Right hindlimb (tissue), 1 donor: ENCODE data around the gene FOXB1.
A peak's percentile ranks its signal among the peaks of the same experiment; 100 is the strongest.

Experiments
- DNase-seq: peaks from one replicate; pipeline ENCODE4 v3.0.0-alpha.2; 2018

Gene FOXB1

DNA sequence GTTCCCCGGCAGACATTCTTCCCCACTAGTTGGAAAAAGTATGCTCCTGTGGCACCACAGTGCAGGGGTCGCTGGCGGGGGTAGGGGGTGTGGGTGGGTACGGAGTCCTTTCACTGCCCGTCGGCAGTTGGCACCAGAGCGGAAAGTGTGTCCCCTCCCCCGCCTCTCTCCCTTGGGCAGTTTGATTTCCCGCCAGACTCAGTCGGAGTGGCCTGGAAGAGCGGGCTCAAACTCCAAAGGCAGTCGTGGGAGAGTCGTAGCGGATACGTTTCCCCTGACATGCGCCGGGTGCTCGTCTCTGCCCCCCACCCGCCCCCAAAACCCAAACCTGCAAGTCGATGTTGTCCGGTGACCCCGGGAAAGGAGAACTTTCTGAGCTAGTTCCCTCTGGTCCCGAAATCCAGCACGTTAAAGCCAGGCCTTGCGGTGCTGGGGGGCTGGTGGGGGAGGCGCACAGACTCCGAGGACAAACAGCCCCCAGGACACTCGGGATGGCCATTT is 4.4 kb upstream of the FOXB1 start:
- peak; percentile 17 for DNase-seq

DNA sequence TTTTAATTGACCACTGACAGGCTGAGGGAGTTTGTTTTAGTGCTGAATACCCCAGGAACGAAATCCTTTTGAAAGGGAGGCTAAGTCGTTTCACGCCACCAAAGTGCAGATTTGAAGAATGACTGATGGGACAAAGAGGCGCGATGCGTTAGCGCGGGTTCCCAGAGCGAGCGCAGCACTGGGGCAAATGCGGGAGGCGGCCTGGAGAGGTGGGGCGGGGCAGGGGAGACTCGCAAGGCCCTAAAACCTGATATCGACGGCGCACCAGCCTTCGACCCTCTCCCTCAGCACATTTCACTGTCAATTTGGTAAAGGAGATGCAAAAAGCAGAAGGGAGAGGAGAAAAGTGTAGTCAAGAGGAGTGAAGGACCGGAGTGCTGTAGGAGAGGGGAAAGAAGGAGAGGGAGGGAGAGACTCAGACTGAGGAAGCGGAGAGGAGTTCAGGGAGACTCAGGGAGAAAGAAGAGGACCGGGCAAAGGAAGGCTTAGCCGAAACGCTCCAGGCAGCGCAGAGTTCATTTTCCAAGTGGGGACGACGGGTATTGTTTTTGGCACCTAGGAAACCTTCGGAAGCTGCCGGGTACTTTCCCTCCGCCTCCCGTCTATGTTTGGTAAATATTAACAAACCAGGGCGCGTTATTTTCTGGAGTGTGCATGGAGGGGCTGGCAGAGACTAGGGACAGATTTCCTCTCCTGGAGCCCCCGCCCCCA is 3.8 kb upstream of the FOXB1 start:
- DNase-seq = no peak

DNA sequence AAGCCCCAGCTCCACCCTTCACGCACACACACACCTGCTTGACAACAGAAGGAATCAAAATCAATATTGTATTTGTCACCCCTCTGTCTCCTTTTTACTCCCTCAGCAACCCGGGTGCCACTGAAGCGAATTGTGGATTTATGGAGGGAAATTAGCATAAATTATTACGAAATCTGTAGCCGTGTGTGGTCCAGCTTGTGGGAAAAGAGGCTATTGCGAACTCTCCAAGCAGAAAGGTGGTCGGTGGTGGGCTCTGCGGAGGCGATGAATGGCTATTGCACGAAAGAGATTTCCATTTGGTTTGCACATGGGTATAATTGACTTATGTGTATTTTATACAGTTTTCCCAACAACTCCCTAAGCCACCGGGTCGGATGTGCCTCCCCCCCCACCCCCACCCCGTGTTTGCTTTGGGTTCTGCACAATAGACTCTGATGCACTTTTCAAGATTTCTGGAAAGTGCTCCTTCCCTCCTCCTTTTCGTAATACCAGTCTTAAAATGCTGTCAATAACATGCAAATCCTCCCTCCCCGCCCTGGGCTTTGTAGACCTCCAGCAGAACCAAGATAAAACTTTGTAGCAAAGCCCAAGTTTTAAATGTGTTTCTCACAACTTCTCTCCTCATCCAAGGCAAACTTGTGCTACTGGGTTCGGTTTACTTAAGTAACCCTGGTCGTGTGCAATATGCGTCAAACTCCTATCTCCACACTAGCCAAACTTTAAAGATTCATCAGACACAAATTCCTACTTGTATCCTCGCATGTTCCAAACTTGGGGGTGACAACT is 3.1 kb upstream of the FOXB1 start:
- no peak for DNase-seq

DNA sequence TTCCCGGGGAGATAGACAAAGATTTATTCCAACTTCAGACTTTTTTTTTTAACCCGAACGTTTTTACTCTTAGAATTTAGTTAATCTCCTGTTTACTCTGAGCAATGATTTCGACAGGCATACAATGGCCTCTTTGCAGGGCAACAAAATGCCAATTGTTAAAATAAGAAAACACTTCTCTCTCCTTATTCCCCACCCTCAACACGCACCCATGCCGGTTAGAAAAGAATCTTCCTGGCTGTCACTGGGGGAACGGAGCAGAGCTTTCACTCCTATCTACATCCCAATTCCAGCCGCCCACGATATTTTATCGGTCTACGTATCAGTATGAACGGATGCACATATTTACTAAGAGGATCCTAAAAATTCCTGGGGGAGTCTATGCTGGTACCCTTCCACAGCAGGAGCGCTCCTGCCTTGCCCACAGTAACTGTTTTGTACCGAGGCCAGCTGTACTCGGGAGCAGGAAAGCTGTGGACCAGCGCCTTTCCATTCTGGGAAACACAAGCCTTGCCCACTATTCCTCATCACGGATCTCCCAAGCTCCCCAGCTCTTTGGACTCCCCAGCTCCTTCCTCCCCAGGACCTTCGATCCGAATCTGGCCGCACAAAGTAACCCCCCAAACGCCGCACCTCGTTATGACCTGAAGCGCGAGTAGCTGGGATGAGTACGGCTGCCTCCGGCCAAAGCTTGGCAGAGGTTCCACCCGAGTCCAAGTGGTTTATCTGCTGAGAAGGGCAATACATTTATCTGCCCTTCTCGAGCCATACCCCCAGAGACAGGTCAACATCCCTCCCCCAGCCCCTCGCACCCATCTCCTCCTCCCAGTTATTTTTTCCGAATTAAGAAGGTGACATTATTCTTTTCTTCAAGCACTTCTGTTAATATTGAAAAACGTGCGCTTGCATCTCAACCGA is 2.2 kb upstream of the FOXB1 start:
- DNase-seq = no peak

DNA sequence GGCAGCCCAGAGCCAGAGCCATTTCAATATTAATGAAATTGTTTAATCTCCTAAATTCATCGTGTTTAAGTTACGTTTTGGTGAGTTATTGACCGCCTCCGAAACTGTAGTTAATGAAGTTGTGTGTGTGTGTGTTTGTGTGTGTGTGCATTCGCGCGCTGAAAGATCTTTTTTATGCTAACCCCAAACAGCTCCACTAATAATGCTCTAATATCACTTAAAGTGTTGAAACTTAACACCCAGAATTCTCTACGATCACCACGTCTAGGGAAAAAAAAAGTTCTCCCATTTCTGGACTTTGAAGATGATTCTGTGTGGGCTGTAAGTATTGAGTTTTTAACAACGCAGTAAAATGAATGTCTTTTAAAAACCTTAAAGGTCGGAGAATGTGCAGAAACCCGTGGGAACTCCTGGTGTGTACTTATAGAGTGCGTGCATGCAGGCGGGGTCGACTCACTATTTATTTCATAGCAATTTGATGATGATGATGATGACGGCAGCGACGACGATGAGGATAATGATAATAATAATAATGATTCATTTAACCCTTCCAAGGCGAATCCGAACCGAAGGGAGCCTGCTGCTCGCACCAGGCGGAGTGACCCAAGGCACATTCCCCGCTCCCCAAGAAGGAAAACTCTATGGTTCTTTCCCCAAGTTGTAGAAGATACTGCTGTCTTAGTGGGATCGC is 1.4 kb upstream of the FOXB1 start:
- no peak for DNase-seq

DNA sequence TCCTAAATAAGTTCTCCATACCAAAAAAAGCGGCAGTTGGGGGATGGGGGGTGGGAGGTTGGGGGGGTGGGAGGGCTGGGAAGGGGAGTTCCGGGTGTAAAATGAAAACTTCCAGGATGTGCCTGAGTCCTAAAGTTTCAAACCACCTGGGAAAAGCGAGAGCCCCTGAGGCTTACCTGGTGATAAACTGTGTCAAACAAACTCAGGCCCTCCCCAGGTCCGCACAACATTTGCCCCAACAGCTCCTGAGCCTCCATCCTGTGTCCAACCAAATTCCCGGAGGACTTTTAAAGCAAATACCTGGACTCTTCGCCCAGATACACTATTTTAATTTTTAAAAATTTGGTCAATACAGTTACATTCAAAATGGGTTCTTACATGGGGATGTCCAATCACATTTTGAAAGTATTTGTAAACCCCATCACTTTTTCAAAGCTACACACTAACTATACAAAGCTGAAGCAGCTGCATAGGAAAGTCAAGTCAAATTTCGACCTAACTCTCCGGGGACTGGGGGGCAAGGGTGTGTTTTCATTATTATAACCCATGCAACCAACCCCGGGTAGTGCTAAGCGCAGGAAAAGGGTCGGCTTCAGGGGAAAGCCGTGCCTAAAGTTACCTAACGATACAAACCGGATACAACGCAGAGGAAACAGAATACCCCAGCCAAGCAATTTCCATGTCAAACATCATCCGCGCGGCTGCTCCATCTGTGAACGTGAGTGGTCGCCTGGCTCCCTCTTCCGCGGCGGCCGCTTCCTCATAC is 685 bp upstream of the FOXB1 start:
- DNase-seq = no peak

DNA sequence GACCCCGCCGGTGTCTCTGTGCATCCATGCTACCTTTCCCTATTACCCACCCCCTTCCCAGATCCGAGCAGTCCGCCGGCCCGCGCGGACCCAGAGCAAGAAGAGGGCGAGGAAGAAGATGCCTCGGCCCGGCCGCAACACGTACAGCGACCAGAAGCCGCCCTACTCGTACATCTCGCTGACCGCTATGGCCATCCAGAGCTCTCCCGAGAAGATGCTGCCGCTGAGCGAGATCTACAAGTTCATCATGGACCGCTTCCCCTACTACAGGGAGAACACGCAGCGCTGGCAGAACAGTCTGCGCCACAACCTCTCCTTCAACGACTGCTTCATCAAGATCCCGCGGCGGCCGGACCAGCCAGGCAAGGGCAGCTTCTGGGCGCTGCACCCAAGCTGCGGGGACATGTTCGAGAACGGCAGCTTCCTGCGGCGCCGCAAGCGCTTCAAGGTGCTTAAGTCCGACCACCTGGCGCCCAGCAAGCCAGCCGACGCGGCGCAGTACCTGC is 788 bp downstream of the FOXB1 start:
- DNase-seq = peak; percentile 30

DNA sequence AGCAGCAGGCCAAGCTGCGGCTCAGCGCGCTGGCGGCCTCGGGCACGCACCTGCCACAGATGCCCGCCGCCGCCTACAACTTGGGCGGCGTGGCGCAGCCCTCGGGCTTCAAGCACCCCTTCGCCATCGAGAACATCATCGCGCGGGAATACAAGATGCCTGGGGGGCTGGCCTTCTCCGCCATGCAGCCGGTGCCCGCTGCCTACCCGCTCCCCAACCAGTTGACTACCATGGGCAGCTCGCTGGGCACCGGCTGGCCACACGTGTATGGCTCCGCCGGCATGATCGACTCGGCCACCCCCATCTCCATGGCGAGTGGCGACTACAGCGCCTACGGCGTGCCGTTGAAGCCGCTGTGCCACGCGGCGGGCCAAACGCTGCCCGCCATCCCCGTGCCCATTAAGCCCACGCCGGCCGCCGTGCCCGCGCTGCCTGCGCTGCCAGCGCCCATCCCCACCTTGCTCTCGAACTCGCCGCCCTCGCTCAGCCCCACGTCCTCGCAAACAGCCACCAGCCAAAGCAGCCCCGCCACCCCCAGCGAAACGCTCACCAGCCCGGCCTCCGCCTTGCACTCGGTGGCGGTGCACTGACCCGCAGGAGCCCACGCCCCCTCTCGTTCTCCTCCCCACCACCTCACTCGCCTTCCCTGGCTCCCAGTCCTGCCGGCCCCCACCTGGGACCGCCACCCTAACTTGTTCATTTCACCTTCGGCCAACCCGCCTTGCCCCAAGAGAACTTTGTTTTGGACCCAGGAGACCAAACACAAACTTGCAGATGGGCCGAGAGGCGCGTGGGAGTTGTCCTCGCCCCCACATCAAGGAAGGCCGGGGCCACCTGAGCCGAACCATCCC is 1.5 kb downstream of the FOXB1 start:
- DNase-seq = no peak

DNA sequence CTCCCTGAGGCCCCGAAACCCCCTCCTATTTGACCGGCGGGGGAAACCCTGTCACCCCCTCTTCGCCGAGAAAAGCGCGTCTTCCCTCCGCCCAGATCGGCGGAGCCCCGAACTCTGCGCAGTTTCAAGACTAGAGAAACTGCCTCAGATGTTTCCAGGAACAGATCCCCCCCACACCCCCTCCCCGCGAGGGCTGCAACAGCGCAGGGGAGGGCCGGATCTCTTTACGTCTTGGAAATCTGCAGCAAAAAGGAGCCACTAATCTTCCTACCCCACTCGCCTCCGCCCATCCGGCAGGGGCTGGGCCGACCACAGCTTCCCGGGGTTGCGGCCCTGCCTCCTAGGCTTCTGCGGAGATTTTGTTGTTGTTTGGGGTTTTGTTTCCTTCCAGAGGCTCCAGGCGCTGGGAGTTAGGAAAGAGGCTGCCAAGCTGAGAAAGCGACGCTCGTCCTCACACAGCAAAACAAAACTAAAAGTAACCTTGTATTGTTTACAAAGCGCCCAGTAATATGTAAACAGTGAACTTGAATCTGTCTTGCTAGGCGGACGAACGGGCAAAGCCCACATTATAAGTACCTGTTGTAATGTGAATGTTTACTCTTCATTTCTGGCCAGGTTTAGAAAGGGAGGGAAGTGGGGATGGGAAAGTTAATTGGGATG is 2.2 kb downstream of the FOXB1 start:
- DNase-seq = peak; percentile 66

DNA sequence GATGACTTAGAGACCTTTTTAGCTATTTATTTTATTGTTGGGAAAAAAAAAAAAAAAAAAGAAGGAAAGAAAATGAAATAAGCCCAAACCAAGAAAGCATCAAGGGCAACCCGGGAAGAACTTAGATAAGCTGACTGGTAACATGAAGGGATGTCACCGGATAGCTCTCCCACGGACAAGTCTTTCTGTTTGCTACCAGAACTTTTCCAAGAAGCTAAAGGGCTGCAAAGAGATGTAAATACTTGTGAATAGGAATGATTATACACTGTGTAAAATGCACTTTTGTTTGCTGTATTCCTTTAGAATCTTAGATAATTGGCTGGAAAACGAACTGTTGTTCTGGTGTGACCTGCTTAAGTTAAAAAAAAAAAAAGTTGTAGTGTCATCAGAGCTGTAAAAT is 2.8 kb downstream of the FOXB1 start:
- DNase-seq = no peak

DNA sequence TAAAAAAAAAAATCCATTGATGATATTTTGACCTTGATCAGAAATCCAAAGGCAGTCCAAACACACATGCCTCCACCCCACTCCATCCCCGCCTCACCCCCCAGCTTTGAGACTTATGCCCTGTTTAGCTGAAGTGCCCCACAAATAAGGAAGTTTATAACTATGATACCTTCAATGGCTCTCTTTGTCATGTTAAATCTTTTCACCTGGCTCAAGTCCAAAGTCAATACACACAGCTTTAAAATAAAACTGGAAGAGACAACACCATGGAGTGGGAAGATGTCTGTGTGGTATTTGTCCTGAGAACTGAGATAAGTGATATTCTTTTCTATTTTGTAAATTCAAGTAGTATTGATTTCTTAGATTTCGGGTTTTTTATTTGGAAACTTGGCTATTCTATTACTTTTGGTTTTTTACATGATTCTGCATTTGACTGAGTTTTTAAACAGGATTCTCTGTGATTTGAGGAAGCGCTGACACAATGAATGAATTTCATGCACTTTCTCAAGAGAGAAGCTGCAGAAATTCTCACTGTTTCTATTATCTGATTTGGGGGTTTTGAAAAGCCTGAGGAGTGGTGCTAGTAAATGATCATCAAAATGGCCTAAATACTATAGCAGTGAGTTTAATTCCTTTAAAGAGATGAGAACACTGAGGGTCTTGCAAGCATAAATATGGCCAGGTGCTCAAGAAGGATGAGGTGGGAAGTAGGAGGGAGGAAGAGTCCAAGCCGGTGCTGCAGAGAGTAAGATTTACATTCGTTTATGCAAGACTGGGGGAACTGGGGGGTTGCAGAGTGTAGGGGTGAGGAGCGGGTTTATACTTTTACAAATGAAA is 5.2 kb downstream of the FOXB1 start:
- DNase-seq = no peak

DNA sequence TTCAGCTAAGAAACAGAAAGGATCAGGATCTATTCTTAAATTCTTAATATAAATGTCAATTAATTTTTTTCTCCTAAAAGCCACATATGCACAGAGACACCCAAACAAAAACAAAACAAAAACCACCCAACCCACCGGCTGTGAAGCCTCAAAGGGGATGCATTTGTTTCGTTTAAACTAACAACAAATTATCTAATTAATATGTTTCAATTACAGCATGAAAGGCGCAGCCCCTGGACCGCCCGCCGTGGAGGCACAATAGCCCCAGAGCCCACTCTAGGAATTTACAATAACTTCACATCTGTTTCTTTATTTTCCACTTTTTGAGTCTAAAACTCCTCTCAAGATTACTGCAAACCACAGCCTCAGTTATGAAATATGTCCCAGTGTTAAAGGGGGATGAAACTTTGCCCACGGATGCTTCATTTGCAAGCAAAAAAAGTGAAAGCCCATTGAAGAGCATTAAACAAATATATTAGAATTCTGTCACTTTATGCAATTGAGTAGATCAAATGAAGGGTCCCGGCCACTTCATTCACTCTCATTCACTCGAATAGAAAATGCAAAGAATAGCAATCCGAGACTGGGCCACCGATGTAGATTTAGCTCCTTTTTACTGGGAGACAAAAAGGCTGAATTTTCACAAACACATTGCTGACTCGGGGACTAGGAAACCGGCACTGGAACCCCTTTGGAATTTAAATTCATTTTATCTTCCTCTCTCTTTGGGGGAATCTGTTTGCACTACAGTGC is 6.0 kb downstream of the FOXB1 start:
- no peak for DNase-seq

DNA sequence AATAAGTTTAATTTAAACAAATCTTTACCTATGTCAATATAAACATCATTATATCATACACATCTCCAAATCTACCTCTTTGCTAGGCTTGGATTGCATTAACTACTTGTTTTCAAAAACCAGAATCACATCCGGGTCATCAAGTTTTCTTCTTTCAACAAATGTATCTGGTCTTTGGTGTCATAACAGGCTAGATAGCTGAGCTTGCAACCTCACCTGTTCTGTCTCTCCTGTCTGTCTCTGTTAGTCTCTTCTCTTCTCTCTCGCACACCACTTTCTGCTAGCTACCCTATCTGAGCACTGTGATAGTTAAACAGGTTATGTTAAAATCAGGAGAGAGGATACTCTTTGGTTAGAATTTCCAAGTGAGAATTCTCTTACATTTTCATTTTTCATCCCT is 6.7 kb downstream of the FOXB1 start:
- DNase-seq = no peak

DNA sequence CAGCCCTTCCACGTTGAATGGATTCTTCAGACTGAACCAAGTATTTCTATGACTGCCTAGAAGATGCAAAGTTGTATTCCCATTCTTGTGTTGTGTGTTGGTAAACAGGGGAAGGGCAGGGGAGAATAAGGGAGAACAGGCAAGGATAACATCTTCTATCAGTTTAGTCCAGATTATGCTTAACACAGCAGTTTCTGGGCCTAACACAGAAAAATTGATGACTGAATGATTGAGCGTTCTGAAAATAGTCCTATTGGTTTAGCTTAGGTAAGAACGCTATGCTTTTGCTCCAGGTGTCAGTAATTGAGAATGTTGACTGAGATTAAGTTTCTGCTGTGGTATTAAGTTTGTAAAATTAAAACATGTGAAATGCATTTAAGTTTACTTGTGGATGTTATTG is 8.6 kb downstream of the FOXB1 start:
- no peak for DNase-seq

DNA sequence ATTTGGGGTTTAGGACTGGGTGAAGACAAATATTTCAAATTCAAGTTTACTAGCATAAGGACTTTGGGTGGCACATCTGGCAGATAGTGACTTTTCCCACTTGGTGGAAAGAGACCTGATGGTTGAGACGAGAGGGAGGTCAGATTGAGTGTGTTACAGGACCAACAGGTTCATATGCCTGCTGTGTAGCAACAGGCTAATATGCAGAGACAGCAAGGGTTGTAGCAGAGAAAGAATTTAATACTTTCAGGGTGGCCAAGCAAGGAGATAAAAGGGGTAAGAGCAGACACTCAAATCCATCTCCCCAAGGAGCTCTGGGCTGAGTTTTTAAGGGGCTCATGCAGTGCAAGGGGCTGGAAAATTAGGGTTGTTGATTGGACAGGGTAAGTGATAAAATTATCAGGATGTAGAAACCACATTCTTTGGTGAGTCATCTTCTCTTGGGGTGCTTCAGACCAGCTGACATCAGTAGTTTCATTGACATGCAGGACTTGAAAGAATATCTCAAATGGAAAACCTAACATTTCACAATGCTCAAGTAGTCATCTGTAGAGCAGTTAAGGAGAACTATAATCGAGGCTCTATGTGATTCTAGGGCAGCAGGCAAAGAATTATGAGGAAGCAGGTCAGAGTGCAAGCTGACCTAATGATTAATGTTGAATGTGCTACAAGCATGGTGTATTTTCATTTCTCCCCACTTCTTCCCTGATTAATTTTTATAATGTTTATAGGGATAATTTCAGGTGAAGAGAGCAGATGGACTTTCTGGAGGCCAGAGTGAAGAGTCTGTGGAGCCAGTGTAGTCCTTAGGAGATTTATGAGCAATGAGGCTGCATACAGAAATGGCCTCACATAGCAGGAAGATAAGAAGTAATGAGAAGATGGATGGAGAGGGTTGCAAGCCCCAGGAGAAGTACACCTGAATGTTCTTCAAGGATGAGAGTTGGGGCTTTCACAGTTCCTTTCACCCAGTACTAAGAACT is 13.7 kb downstream of the FOXB1 start:
- DNase-seq = no peak

DNA sequence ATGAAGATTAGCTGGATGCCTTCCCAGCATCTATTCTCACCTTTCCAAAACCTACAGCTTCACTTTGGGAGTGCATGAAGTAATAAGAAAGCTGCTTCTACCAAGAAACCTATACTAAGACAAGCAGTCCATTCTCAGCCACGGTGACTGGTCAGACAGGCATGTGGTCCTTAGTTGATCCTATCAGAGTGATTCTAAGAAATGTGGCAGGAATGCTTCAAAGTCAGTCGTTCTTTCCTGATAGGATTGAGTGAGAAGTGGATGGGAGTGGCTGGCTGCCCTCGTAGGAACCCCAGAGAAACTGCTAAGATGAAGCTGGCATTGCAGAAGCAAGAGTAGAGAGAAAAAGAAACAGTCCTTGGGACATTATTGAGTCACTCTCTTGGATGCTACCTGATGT is 16.6 kb downstream of the FOXB1 start:
- no peak for DNase-seq
